ENCODE results near the gene CALML3. TPM values are rescaled to one million over a fixed set of nuclear protein-coding genes. Genes with fewer than 3 reads are reported as not detected.

The CALML3 gene
- total and polyA plus RNA-seq, 2 experiments from 2014 or later, result not detected

DNA sequence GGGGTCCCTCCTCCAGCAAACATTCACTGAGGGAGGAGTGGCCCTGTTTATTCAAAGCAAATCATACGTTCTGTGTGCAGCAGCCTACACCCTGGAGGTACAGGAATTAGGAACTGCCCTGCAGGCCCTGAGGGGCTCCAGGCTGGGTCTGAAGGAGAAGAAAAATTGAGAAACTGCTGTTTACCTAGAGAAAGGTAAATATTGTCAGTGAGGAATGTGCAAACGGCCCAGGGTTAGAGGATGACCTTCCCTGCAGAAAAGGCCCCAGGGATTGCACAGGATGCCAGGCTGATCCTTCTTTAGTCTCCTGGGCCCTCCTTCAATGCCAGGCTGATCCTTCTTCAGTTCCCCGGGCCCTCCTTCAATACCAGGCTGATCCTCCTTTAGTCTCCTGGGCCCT is 31.1 kb upstream of the CALML3 start:
- Histone ChIP-seq H3K9me3 (ENCODE audit: low read depth) (no peaks in the 10 kb centered on the region), H3K27ac (no peak overlapping the region), H3K4me3 (no peak overlapping the region), H3K4me1 (ENCODE audit: low read depth) (no peaks in the 10 kb centered on the region), H3K27me3 (no peaks in the 10 kb centered on the region), H3K36me3 (no peaks in the 10 kb centered on the region)
- no peak for DNase-seq (ENCODE audit: low read depth in 1 of 2, low spot score in 1 of 2)
- TF ChIP-seq, protein P1, sequence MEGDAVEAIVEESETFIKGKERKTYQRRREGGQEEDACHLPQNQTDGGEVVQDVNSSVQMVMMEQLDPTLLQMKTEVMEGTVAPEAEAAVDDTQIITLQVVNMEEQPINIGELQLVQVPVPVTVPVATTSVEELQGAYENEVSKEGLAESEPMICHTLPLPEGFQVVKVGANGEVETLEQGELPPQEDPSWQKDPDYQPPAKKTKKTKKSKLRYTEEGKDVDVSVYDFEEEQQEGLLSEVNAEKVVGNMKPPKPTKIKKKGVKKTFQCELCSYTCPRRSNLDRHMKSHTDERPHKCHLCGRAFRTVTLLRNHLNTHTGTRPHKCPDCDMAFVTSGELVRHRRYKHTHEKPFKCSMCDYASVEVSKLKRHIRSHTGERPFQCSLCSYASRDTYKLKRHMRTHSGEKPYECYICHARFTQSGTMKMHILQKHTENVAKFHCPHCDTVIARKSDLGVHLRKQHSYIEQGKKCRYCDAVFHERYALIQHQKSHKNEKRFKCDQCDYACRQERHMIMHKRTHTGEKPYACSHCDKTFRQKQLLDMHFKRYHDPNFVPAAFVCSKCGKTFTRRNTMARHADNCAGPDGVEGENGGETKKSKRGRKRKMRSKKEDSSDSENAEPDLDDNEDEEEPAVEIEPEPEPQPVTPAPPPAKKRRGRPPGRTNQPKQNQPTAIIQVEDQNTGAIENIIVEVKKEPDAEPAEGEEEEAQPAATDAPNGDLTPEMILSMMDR (IDR thresholded peaks at IDR 0.05; ENCODE audit: low read depth, low read length), result no peak

DNA sequence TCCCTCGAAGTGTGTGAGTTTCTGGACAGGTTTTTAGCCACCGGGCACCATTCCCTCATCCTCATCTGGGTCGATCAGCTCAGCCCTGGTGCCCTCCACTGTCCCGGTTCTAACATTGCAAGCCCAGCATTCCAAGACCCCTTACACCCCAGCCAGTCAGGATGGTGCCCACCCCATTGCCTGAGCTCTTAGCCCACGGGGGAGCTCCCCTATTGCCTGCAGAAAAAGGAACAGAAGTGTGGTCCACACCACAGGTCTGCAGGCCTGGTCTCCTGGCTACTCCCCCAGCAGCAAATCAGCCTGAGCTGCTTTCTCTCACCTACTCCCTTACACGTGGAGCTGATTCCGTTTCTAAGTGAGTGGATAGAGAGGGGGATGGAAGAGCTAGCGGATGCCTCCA is 30.1 kb upstream of the CALML3 start:
- TF ChIP-seq, protein P1 (IDR thresholded peaks at IDR 0.05; ENCODE audit: low read depth, low read length), result no peak
- Histone ChIP-seq H3K27me3 (no peaks in the 10 kb centered on the region), H3K4me3 (no peak overlapping the region), H3K9me3 (ENCODE audit: low read depth) (no peaks in the 10 kb centered on the region), H3K4me1 (ENCODE audit: low read depth) (no peaks in the 10 kb centered on the region), H3K36me3 (no peaks in the 10 kb centered on the region), H3K27ac (no peak overlapping the region)
- no peak for DNase-seq (ENCODE audit: low read depth in 1 of 2, low spot score in 1 of 2)

DNA sequence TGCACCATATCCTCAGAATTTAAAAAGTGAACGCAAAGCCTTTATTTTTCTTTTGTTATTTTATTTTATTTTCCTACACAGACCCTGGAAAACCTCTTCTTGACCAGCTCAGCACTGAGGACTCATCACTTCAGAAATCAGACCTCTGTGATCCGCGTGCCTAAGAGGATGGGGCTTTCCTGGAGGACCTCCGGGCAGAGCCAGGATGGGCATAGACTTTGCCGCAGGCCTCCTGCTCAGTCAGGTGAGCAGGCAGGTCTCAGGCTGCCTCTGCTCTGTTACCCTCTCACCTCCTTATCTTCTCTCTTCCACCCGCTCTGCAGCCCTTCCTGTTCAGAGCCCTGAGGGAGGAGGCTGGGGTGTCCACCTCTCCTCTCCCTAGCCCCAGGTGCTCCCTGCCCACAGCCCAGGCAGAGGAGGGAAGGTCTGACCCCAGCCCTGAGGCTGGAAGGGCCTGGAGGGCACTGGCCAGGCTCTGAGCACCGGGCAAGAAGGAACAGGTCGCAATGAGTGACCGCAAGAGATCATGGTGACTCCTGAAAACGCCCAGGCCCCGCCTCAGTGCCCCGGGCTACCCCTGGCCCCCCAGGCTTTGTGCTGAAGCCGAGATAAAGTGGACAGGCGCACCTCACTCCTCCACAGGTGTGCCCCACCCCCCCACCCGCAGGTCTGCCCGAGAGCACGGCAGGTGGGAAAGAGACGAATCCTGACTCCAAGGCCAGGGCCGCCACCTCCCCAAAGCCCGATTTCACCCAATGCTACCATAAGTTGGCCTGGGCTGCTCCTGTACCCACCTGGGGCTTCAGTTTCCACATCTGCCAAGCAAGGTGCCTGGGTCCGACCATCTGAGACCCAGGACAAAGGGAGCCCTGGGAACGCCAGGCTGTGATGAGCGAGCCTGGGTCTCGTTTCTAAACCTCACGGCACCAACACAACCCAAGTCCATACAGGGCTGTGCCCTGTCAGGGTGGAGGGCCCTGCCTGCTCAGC is 28.2 kb upstream of the CALML3 start:
- no peaks in the 10 kb centered on the region for H3K4me1 ChIP-seq (ENCODE audit: low read depth)
- DNase-seq (ENCODE audit: low read depth in 1 of 2, low spot score in 1 of 2), result no peak
- TF ChIP-seq, protein P1 (IDR thresholded peaks at IDR 0.05; ENCODE audit: low read depth, low read length), result no peak
- H3K27ac ChIP-seq, result no peak overlapping the region
- no peak overlapping the region for H3K4me3 ChIP-seq
- no peaks in the 10 kb centered on the region for H3K27me3 ChIP-seq
- H3K9me3 ChIP-seq (ENCODE audit: low read depth), result no peaks in the 10 kb centered on the region
- no peaks in the 10 kb centered on the region for H3K36me3 ChIP-seq

DNA sequence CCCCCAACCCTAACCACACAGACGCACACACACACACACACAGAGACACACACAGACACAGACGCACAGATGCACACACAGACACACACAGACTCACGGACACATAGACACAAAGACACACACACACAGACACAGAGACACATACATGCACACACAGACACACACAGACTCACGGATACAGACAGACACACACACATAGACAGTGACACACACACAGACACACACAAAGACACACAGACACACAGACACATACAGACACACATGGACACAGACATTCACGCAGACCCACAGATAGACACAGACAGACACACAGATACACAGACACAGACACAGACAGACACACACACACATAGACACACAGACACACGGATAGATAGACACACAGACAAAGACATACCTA is 27.5 kb upstream of the CALML3 start:
- no peaks in the 10 kb centered on the region for H3K4me1 ChIP-seq (ENCODE audit: low read depth)
- no peaks in the 10 kb centered on the region for H3K9me3 ChIP-seq (ENCODE audit: low read depth)
- TF ChIP-seq, protein P1 (IDR thresholded peaks at IDR 0.05; ENCODE audit: low read depth, low read length), result no peak
- H3K27me3 ChIP-seq, result no peaks in the 10 kb centered on the region
- H3K36me3 ChIP-seq, result no peaks in the 10 kb centered on the region
- no peak overlapping the region for H3K4me3 ChIP-seq
- no peak overlapping the region for H3K27ac ChIP-seq
- DNase-seq (ENCODE audit: low read depth in 1 of 2, low spot score in 1 of 2), result no peak

DNA sequence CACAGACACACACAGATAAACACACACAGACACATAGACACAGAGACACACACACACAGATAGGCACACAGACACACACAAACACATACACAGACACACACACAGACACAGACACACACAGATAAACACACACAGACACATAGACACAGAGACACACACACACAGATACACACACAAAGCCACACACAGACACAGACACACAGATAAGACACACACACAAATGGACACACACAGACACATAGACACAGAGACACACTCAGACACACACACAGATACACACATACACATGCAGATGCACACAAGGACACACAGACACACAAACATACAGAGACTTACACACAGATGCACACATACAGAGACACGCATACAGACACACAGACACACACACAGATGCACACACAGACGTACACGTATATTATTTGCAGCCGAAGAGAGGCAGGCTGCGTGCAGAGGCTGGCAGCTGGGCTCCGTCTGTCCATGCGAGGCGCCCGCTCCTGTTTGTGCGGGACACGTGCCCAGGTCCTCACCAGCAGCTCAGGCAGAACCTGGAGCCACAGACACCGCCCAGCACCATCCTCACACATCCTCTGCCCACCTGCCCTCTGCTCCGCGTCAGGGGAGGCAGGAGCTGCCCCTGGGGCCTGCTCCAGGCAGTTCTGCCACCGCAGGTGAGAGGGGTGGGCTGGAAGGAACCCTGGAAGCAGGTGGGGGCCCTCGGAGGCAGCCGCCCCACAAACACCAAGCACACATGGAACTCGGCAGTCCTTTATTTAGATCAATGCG is 26.6 kb upstream of the CALML3 start:
- TF ChIP-seq, protein P1 (IDR thresholded peaks at IDR 0.05; ENCODE audit: low read depth, low read length), result no peak
- Histone ChIP-seq H3K27ac (no peak overlapping the region), H3K9me3 (ENCODE audit: low read depth) (no peaks in the 10 kb centered on the region), H3K27me3 (no peaks in the 10 kb centered on the region), H3K36me3 (no peaks in the 10 kb centered on the region), H3K4me1 (ENCODE audit: low read depth) (no peaks in the 10 kb centered on the region), H3K4me3 (no peak overlapping the region)
- DNase-seq (ENCODE audit: low read depth in 1 of 2, low spot score in 1 of 2), result no peak
